GM19239 (cell line): ENCODE results near the gene TMEM63C.
"Not testable (repeated sequence)": the region's sequence is repeated elsewhere in the genome, so short reads cannot be mapped to it uniquely, and the experiment has no call there.

Experiments used
- DNase-seq: peaks from one replicate; pipeline ENCODE4 v3.0.0; 2011; ENCODE audit warnings: low spot score; ENCODE audit not compliant: insufficient read length
- FAIRE-seq: peaks from 2 replicates; lab custom pipeline; 2011; peaks lifted over from hg19 to GRCh38; lab: Jason Lieb, UNC

TMEM63C gene

DNA sequence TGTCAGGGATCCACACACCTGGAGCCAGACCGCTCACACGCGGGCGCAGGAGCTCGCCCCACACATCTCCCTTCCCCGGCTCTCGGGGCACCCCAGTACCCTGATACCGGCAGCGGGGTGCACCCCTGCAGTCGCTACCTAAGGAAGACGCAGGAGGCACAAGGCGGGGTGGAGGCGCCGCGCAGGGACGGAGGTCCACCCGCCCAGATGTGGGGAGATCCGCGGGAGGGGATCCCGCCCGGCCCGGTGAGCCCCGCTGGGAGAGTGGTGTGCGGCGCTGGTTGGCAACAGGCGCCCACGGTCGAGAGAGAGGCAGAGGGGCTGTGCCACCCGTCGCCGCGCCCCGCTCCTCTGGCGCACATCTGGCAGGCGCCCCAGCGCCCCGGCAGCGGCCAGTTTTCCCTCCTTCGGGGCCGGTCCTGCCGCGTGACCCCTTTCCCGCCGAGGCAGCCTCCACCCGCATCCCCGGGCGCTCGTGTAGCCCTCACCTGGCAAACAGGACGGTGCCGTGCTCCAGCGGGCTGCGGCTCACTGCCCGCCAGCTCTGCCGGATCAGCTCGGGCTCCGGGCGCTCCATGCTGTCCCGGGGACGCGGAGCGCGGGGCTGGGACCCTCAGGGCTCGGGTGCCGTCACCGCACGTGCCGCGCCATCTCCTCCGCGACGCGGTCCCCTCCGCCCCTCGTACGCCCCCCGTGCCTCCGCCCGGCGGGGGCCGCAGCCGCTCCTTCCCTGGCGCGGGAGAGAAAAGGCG, 88.9 kb downstream of the TMEM63C start:
- FAIRE-seq (no peak), DNase-seq (no peak)

DNA sequence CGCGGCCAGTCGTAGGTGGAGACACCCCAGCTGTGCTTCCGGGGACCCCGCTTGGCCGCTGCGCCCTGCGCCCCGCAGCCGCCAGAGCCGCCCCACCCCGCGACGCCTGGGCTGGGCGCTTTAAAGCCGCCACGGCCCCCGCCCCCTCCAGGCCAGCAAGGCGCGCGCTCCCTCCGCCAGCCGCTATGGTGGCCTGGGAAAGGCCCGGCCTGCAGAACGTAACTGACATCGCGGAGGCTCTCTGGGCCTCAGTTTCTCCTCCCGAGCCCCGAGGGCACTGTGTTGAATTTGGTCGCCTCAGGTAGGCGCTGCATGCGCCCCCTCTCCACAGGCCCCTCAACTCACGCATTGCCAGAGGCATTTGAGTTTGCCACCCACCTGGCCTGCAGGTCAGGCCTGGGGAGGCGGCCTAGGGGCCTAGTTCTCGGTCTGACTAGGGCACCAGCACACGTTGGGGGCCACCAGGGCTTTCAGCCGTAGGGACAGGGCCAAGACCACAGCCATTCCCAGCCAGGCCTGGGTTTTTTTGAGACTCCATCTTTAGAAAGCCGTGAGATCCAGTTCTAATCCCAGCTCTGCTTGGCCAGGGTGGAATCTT, 89.6 kb downstream of the TMEM63C start, which contains the start of gene NGB:
Gene NGB (minus strand): TSS at position 94 of the 598 bp plus-strand sequence. CDS start 269 bp downstream, outside the sequence.
- FAIRE-seq = no peak
- no peak for DNase-seq

DNA sequence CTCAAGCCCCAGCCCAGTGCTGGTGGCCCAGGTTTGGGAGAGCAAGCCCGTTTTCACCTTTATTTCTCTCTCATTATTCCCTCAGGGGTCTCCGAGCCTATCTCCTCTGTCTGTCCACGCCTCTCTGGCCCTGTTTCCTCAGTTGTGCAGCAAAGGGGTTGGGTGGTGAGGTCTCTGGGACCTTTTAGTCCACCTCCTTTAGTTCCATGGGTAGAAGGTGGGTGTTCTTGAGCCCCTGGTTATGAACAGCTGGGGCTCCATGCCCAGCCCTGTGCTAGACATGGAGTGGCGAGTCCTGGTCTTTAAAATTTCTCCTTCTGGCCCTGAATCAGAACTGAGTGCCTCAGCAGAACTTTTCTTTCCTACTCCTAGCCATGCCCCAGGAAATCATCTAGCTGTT, 90.7 kb downstream of the TMEM63C start:
- no peak for FAIRE-seq
- no peak for DNase-seq

DNA sequence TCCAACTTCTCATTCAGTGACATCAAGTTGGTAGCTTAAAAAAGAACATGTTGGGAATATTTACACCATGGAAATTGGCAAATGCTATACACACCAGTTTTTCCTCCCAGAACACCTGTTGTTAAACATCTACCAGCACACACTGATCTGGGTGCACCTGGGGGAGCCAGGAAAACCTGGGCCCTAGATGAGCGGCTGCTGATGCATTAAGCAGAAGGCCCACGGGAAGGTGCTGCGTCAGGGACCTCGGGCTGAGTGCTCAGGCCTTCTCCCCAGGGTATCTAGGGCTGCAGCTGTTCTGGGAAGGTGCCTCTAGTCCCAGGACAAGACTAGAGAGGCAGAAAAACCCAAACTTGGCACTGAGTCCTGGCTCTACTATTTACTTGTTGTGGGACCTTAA, 92.2 kb downstream of the TMEM63C start:
- FAIRE-seq = no peak
- no peak for DNase-seq

DNA sequence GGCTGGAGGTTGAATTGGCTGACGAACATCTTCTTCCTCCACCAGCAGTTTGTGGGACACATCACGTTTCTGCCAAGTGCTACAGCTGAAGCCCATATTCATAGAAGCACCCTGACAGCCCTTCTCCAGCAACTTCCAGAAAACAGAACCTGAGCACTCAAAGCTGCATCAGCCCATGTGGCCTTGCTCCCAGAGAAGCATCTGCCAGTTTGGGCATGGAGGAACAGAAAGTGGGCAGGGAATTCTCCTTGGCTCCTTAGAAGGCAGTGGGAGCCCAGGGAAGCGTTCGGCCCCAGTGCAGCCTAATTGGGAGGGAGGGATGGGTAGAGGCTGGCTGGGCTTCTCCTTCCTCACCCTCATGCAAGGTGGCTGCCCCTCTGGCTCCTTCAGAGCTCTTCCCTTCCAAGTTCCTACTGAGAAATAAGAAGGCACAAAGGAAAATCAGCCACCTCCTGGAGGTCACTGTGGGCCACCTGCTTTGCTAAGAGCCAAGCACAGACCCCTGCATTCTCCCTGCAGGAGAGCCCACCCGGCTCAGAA, 93.5 kb downstream of the TMEM63C start:
- FAIRE-seq (no peak), DNase-seq (no peak)

DNA sequence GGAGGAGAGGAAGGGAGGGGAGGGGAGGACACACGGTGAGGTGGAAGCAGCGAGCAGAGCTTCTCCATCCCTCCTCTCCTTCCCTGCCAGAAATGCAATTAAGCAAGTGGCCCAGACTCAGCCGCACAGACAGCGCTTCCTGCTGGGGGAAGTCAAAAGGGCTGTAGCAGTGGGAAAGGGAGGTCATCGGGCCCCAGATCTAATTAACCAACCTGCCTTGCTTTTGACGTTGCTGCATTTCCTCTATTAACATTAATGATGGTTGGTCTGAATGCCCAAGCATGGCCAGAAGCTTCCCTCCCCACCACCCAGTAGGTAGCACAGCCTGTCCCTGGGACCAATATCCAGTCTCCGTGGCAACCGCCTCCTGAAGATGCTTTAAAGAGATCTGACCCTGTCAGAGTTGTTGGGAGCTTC, 94.0 kb downstream of the TMEM63C start:
- DNase-seq (no peak), FAIRE-seq (no peak)

DNA sequence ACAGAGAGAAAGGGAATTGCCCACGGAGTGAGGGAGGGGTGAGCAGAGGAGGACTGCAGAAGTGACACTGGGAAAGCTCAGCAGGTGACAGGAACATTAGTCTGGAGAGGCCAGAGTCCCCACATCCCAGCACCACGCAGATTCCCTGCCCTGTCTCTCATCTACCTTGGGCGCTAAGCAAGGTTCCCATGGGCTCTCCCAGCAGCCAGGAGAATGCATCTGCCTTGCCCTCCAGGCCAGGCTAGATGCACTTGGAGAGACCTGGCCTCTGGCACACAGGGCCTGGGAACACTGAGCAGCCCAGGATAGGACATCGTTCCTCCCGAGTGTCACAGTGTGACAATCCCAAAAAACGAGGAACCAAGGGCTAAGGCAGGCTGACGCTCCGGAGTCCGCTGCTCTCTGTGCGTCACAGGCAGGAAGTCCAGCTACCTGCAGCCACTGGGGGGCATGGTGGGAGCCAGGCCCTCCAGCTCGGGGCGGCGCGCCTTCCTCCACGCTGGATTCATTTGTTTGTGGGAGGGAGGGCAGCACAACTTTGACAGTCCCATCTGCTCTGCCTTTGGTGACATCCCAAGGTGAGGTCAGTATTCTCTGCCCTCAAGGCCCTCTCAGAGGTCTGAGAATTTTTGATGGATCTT, 94.8 kb downstream of the TMEM63C start:
- FAIRE-seq = no peak

DNA sequence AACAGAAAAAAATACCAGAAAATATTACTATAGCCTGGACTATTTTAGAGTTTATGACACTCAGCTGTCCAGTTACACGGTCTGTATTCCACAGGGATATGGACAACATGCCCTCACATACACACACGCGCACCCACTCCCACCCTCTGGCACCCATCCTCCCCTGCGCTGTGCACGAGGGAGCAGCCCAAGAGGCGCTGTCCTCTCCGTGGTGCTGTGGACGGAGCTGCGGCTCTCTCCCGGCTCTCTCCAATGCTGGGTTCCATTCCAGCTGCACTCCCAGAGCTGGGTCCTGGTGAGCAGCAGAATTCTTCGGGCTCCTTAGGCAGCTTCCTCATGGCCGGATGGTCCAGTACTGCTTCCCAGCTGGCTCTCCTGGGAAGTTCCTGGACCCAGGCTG, 95.4 kb downstream of the TMEM63C start:
- DNase-seq (no peak), FAIRE-seq (no peak)

More for the DNA sequence above, 94.8 kb downstream of the TMEM63C start:
- no peak for DNase-seq

DNA sequence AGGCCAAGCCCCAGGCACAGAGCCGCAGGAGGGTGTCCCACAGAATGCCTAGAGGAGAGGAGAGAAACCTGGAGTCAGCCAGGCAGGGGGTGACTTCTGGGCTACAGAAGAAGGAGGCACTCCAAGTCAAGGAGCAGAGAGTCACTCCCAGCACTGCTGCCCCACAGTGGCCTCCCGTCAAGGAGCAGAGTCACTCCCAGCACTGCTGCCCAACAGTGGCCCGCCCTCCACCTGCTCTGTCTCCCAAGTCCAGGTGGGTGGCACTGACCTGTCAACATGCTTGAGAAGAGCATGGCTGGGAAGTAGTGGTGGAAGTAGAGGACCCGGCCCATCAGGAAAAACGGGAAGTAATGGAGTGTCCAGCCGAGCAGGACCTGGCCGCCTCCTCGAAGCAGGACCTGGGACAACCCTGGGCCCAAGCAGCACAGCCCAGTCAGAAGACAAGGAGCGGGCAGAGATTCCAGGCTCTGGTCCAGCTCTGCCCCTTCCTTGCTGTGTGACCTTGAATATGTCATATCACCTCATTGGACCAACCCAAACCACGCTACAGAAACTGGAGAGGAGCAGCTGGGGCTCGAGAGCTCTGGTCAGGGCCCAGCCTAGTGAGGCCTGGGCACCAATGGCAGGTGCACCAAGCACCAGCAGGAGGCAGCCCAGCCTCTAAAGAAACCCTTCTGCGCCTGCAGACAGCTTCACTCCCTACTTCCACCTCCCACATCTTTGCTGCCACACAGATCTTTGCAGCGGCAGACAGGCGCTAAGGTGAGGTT, 97.0 kb downstream of the TMEM63C start:
- no peak for FAIRE-seq
- DNase-seq = no peak

DNA sequence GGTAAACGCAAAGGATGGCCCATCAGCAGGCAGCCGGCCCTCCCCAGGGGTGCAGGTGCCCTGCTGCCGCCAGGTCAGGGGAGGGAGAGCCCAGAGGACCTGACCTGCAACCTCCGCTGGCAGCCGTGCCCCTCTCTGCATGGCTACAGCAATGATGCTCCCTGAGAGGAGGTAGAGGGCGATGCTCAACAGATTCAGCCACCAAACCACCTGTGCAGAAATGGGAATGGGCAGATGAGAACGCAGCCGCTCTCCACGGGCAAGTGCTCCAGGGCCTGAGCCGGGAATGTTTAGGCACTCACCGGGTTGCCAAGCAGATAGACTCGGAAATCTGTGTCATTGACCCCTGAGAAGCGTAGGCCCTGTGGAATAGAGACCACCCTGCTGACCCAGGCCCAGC, 98.1 kb downstream of the TMEM63C start:
- DNase-seq = no peak
- FAIRE-seq = no peak

DNA sequence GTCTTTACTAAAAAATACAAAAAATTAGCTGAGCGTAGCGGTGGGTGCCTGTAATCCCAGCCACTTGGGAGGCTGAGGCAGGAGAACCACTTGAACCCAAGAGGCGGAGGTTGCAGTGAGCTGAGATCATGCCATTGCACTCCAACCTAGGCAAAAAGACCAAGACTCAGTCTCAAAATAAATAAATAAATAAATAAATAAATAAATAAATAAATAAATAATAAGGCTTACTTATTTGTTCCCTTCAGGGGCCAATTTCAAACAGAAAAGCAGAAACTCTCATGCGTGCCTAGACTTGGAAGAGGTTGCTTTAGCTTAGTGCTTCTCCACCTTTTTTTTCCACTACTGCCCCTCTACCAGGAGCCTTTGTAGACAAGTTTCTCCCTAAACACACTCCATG, 99.3 kb downstream of the TMEM63C start:
- FAIRE-seq, DNase-seq: not testable (repeated sequence)

DNA sequence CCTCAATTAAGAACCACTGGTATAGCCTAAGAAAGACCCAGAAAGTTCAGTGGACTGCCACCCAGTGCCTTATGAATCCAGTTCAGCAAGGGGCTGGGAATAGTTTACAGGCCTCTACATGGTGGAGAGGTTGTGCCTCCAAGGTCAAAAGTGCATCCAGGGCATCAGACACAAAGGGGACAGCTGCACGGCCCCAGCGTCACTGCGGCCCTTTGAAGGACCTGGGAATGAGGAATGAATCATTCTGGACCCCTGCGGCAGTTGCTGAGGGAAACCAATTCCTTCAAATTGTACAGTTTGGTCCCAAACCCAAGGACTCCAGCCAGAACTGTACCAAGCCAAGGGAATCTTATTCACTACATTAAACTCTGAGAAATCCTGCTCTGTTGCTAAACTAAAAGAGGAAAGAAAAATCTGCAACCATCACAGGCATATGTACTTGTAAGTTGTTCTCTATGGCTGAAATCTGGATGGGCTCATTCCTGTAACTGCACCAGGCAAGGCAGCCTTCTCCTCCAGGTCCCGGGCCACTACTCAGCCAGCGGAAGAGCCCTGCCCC, 100.3 kb downstream of the TMEM63C start:
- FAIRE-seq (no peak), DNase-seq (no peak)

DNA sequence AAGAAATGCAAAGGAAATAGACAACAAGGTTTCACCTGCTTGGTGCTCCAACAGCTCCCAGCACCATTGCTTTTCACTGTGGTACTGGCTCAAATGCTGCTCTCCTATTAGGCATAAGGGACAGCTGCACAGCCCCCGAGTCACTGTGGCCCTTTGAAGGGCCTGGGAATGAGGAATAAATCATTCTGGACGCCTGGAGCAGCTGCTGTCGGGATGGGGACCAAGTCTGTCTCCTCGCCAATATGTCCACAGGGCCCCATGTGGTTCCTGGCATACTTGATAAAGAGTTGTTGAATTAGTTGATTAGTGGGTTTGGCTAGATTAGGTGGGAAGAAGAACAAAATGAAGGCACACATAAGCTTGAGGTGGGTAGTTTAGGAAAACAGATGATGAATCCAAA, 102.5 kb downstream of the TMEM63C start:
- no peak for FAIRE-seq
- DNase-seq = no peak

DNA sequence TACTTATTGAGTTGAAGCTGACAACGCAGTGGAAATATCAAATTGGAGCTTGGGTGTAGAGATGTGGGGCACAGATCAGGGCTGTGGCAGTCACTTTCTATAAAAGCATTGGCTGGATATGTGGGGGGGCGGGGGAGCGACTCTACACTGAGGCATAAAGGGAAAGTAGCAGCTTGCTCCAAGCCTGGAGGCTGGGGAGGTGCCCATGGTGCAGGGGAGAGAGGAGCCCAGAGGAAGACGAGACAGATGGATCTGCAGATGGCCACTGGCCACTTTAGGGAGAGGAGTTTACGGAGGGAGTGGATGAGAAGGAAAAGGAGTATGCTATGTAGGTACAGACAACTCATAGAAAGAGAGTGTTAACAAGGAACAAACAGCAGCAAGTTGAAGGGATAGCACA, 102.9 kb downstream of the TMEM63C start:
- DNase-seq (no peak), FAIRE-seq (no peak)

DNA sequence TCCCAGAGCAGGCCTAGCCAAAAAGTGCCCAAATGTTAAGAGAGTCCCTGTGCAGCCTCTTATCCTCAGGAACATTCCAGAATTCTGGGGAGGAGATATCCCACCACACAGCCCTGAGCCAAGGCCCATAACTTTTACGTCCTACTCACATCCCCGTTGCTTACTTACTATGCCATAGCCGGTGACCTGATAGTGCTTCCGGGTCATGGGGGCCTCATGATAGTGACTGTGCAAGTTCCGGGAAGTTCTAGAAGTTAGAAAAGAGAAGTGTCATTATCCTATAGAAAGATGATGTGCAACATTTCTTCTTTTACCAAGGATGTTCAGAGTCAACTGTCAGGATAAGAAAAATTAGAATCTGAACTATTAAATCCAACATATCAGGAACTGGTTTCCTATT, 105.0 kb downstream of the TMEM63C start:
- FAIRE-seq (no peak), DNase-seq (no peak)

DNA sequence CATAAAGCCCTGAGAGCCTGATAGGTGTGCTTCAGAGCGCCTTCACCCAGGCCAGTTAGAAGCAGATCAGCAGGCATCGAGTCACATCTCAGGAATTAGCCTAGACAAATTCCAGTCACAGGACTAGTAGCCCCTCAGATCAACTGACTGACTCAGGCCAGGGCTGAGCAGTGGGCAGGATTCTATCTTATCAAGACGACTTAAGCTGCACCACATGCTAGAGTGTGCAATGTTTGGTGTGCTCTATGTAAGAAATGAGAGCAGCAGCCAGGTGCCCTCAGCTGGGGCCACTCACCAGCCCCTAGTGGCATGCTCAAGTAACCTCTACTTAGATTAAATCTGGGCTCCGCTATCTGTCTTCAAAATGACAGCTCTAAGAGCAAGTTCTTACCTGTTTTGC, 109.1 kb downstream of the TMEM63C start:
- no peak for FAIRE-seq
- no peak for DNase-seq

DNA sequence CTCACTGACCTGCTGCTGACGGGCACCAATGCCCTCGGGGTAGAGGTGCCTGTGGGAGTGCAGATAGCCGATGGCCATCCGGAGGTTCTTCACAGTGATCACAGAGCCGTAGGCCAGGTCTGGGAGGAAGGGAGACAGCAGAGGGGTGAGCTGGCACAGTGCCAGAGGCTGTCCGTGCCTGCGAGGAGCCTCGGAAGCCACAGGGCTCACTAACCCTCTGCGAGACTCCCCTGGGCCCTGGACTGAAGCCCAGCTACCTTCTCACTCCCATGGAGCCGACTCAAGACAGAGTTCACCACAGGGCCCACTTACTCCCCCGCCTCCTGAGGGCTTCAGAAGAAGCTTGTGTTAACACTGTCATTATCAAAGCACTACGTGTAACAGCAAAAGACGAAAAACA, 114.6 kb downstream of the TMEM63C start:
- DNase-seq (no peak), FAIRE-seq (no peak)

DNA sequence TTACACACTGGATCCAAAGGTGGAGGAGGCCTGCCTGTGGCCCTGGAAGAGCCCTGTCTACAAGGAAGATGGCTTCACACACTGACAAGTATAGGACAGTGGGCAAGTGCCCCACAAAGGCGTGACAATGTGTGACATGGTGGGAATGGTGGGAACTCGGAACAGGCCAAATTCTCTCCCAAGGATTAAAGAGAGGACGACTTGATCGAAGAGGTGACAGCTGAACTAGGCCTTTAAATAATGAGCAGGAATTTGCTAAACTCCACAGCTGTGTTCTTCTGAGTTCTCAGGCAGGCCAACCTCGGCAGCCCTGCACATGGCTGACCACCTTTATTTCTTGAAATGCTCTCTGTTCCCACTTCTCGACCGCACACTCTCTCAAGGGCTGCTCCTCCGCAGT, 115.3 kb downstream of the TMEM63C start:
- FAIRE-seq (no peak), DNase-seq (no peak)

DNA sequence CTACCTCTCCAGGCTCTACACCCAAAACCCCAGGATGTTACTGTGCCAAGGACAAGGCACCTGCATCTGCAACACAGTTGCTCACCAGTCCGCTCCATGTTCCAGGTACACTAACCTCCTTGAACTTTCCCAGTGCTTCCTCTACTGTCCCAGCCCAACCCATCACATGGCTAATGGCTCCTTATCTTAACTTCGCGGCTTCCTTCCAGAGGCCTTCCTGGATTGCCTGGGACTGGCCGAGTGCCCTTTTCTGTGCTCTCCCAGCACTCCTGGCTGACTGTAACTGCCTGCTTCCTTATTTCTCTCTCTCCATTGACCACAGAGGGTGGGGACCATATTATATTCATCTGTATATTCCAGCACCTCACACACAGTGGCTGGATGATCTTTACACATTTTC, 118.2 kb downstream of the TMEM63C start:
- DNase-seq (no peak), FAIRE-seq (no peak)

DNA sequence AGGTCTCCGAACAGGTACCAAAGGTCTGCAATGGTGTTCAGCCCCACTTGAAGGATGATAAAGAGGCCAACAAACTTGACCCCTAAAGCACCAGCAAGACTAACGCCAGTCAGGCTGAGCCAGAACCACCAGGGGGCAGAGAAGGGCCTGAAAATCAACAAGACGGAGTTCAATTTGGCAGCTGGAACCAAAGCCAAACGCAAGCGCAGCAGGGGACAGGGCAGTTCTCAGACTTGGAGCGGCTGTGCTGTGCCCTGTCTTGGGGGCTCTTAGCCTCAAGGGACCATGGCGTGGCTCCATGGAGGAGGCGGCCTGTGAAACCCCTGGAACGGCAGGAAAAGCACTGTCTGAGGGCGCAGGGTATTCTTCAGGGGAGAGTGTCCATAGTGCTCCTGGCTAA, 119.5 kb downstream of the TMEM63C start:
- FAIRE-seq (peak; percentile 90), DNase-seq (peak; percentile 59)
